ENCODE measurements around the gene KIAA0319L. TPM values are rescaled to one million over a fixed set of nuclear protein-coding genes. Genes with fewer than 3 reads are reported as not detected.

Gene KIAA0319L
- total RNA-seq, 2 donors from 2014 or later: 62.5 to 95.0 TPM

- H3K4me1 ChIP-seq: peaks cover 0 to 29% of the 10 kb centered on the region in 2 donors
- TF ChIP-seq CTCF (IDR thresholded peaks at IDR 0.05): no peak
- no peak overlapping the region for H3K4me3 ChIP-seq
- peak; percentile 69 for DNase-seq (ENCODE audit: low spot score)
- H3K36me3 ChIP-seq: peaks cover 79% of the 10 kb centered on the region
- peak overlapping the region in 1 of 2 donors; percentile 19 for H3K27ac ChIP-seq
- H3K9me3 ChIP-seq: no peaks in the 10 kb centered on the region
- H3K27me3 ChIP-seq: no peaks in the 10 kb centered on the region
Measured at GRCh38 chr1:35448344-35448801, 108.8 kb downstream of the KIAA0319L start.

GRCh38 chr1:35447278-35447677 is 109.9 kb downstream of the KIAA0319L start:
- peaks cover 83% of the 10 kb centered on the region for H3K36me3 ChIP-seq

DNA sequence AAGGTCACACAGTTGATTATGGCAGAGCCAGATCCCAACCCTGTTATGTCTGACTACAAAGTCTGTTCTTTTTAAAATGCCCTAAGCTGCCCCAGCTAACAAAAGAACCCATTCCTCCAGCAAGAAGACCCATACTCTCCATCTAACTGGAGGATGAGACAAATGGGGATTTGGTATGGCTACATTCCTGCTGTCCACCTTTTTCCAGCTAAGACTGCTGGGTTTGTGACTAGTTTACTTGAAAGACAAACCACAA is 112.8 kb downstream of the KIAA0319L start:
- no peak for DNase-seq (ENCODE audit: low spot score)
- no peak overlapping the region for H3K4me3 ChIP-seq
- H3K36me3 ChIP-seq: peaks cover 91% of the 10 kb centered on the region
- TF ChIP-seq CTCF (IDR thresholded peaks at IDR 0.05): no peak
- H3K27me3 ChIP-seq: no peaks in the 10 kb centered on the region
- H3K9me3 ChIP-seq: no peaks in the 10 kb centered on the region
- no peak overlapping the region for H3K27ac ChIP-seq
- H3K4me1 ChIP-seq: peaks cover 0 to 8% of the 10 kb centered on the region in 2 donors

More at GRCh38 chr1:35447278-35447677, 109.9 kb downstream of the KIAA0319L start:
- TF ChIP-seq CTCF (IDR thresholded peaks at IDR 0.05): no peak
- no peaks in the 10 kb centered on the region for H3K27me3 ChIP-seq
- no peak for DNase-seq (ENCODE audit: low spot score)
- H3K4me3 ChIP-seq: no peak overlapping the region
- peaks cover 0 to 24% of the 10 kb centered on the region in 2 donors for H3K4me1 ChIP-seq
- no peak overlapping the region for H3K27ac ChIP-seq
- no peaks in the 10 kb centered on the region for H3K9me3 ChIP-seq

DNA sequence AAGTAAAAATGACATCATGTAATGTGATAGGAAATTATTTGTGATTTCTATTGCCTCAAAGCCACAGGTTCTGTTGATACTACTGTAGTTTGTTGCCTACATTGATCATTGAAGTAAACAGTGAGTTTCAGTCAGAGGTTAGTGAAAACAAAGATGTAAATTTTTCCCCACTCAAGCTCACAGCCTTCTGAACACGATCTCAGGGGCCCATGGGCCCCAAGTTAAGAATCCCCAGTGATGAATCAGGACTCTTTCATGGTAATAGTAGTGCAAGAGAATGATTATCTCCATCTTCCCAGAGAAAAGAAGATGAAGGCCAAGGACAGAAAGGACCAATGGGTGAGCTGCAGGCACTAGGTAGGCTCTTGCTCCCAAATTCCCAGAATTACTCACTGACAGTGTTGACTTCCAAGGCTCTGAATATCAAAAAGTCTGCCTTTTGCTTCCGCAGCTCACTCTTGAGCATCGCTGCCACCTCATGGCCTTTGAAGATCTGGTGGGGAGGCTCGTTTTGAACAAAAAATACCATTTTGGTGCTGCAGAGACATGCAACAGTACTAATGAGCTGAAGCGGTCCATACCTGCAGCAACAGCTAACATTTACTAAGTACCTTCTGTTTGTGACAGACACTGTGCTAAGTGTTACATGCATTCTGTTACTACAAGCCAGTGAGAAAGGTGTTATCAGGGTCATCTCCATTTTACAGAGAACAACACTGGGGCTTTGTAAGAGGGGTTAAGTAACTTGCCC is 113.3 kb downstream of the KIAA0319L start:
- TF ChIP-seq CTCF (IDR thresholded peaks at IDR 0.05): no peak
- Histone ChIP-seq H3K9me3 (no peaks in the 10 kb centered on the region), H3K4me1 (peaks cover 0 to 8% of the 10 kb centered on the region in 2 donors), H3K27ac (no peak overlapping the region), H3K36me3 (peaks cover 91% of the 10 kb centered on the region), H3K27me3 (no peaks in the 10 kb centered on the region), H3K4me3 (no peak overlapping the region)
- DNase-seq (ENCODE audit: low spot score): no peak

DNA sequence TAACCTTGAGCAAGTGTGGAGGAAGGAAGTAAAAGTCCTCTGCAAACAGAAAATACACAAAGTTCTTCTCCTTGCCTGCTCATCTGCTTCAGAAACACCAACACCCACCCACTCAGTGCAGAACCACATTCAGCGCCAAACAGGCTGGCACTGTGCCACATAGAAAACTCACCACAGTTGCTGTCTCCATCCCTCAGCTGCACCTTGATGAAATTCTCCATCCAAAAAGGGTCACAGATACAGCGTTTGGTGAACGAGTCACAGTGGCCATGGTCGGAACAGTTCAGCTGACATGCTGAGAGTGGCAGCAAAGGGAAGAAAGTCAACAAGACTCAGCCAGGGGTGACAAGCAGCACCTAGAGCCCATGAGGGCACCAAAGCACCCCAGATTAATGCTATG is 114.5 kb downstream of the KIAA0319L start:
- Histone ChIP-seq H3K27ac (no peak overlapping the region), H3K9me3 (no peaks in the 10 kb centered on the region), H3K4me3 (no peak overlapping the region), H3K27me3 (no peaks in the 10 kb centered on the region), H3K4me1 (peaks cover 0 to 2% of the 10 kb centered on the region in 2 donors), H3K36me3 (peaks cover 89% of the 10 kb centered on the region)
- DNase-seq (ENCODE audit: low spot score): no peak
- no peak for TF ChIP-seq CTCF (IDR thresholded peaks at IDR 0.05)
